ENCODE data around the gene PECR.
"Not testable (repeated sequence)": the region's sequence is repeated elsewhere in the genome, so short reads cannot be mapped to it uniquely, and the experiment has no call there.

Gene PECR

GRCh38 chr2:216002101-216002678 lies 79.4 kb downstream of the PECR start:
- no peak for DNase-seq (ENCODE audit: low read depth)

- no peak for DNase-seq (ENCODE audit: low read depth)
Measured at GRCh38 chr2:216001216-216002100, 80.2 kb downstream of the PECR start.

DNA sequence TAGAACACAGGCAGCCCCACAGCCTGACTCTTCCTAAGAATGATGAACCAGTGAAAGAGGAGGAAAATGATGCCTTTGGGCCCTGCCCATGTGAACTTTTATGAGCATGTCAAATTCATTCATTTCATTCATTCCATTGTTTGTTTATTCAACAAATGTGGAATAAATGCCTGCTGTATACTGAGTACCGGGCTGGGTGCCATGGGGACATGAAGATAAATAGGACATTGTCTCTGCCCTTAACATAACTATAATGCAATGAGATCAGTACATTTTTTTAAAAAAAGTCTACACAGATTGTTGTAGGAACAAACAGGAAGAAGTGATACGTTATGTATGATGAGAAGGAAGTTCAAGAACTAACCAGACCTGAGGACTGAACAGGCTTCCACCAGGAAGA lies 83.0 kb downstream of the PECR start:
- DNase-seq (ENCODE audit: low read depth) = no peak

- no peak for DNase-seq (ENCODE audit: low read depth)
Measured at GRCh38 chr2:215997219-215997618, 84.4 kb downstream of the PECR start.

- DNase-seq (ENCODE audit: low read depth) = no peak
Measured at GRCh38 chr2:215994911-215995310, 86.7 kb downstream of the PECR start.

- DNase-seq (ENCODE audit: low read depth) = not testable (repeated sequence)
Measured at GRCh38 chr2:215988556-215989207, 92.9 kb downstream of the PECR start.
